ENCODE data around the gene FBXO4.
"Not testable (repeated sequence)": the region's sequence is repeated elsewhere in the genome, so short reads cannot be mapped to it uniquely, and the experiment has no call there.

FBXO4 gene

DNA sequence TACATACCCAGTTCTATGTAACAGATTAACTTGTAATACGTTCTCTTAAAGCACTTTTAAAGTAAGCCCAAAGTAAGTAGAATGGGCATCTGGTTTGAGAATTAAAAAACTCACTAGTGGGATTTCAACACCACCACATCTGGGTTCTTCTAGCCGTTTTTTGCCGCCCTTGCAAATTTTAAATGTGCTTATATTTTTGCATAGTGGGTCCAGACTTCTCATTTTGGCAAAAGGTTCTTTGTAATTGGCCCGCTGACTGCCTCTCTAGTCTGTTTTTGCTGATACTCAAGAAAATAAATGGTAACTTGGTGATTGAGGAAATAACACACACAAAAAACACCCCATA, 582 bp upstream of the FBXO4 start:
- no peak for DNase-seq

- peak; percentile 70 for DNase-seq
Measured at GRCh38 chr5:41925555-41925951, 472 bp downstream of the FBXO4 start.

DNA sequence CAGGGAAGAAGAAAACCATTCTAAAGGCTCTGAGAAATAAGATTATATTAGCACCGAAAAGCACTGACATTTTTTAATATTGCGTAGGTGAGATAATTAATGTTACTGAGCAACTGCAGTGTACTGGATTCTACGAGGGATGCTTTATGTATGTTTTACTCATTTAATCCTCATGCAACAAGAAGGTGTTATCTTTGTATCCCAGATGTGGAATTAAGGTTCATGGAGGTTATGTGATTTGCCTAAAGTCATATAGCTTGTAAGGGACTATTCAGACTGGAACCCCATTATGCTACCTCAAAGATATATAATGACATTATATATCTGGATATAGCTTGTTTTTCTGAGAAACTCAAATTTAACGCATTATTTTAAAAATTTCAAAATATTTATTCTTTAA, 2.5 kb downstream of the FBXO4 start:
- DNase-seq = no peak

DNA sequence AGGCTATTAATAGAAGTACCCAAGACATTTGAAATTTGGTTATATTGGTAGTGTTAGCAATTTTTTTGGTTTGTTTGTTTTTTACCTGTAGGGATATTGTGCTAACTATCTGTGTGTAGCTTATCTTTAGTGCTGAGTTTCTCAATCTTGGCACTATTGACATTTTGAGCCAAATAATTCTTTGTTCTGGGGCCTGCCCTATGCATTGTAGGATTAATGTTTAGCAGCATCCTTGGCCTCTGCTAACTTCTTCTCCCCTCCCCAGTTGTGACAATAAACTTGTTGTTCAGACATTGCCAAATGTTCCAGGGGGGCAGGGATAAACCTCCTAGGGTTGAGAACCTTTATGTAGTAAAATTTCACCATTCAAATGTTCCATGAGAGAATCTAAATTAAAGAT, 4.0 kb downstream of the FBXO4 start:
- no peak for DNase-seq

- no peak for DNase-seq
Measured at GRCh38 chr5:41932770-41933169, 7.7 kb downstream of the FBXO4 start.

- no peak for DNase-seq
Measured at GRCh38 chr5:41935544-41935943, 10.5 kb downstream of the FBXO4 start.

DNA sequence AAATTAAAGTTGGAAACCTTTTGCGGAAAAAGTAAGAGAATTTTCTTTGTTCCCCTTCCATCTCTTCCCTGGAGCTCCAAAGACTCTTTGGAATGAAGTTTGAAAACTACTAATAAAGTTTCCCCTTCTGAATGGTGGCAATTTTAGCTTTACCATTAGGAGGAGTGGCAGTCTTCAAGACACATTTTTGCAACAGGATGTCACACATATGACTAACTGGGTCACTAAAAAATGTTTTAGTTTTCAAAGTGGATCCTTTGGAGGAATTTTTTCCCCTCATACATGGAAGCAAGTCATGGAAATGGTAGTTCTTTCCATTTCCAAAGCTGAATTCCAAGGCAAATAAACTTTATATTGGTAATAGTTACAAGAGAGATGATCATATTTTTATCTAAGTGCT, 15.6 kb downstream of the FBXO4 start:
- no peak for DNase-seq

- DNase-seq = not testable (repeated sequence)
Measured at GRCh38 chr5:41945332-41945955, 20.4 kb downstream of the FBXO4 start.

DNA sequence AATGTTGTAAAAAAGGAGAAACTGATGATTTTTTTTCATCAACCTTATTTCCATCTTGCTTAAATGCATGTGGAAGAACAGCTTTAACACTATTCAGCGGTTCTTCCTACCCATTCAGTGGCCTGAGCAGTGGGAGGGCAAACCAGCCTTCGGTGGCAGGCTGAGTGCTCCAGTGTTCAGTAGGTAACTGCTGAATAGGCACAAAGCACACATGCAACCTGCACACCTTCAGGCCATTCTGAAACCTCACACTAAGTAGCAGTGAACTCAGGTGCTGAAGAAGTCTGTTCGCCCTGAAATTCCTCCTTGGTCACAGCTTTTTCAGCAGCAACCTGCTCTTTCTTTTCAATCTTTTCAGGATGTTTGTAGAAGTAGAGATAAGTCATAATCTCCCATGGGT, 26.1 kb downstream of the FBXO4 start:
- DNase-seq = no peak

- no peak for DNase-seq
Measured at GRCh38 chr5:41954286-41954685, 29.2 kb downstream of the FBXO4 start.

DNA sequence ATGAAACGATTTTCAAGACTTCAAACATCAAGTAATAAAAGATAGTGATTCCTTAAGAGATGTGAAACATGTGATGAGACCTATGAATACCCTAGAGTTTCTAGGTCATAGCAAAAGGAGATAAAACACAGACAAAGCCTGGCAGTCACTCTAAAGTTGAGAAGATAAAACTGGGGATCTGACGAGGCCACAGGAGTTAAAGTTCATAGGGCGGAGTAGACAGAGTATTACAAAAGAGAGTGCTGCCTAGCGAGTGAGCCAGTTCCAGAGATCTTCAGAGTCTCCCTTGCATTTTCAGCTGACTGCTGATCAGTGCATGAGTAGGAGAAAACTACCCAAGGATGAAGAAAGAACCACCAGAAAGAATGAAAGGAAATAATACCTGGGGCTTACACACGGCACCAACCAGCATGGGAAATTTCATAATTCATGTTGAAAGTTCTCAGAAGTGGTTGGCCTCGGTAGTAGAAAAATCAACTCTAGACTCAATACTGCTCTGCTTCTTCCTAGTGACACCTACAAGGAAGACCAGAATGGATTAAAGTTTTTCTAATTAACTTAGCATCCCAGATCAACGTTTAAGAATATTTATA, 30.4 kb downstream of the FBXO4 start:
- DNase-seq = no peak

GRCh38 chr5:41956943-41957342, 31.9 kb downstream of the FBXO4 start:
- DNase-seq = no peak

DNA sequence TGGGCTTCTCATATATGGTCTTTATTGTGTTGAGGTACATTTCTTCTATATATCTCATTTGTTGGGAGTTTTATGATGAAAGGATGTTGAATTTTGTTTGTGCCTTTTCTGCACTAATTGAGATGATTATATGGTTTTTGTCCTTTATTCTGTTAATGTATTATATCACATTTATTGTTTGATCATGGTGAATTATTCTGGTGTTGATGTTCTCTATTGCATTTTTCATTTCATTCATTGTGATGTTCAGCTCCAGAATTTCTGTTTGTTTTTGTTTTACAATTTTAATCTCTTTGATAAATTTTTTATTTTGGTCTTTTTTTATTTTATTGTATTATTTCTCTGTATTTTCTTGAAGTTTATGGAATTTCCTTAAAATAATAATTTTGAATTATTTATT, 35.4 kb downstream of the FBXO4 start:
- DNase-seq = no peak

- no peak for DNase-seq
Measured at GRCh38 chr5:41961736-41962135, 36.7 kb downstream of the FBXO4 start.

DNA sequence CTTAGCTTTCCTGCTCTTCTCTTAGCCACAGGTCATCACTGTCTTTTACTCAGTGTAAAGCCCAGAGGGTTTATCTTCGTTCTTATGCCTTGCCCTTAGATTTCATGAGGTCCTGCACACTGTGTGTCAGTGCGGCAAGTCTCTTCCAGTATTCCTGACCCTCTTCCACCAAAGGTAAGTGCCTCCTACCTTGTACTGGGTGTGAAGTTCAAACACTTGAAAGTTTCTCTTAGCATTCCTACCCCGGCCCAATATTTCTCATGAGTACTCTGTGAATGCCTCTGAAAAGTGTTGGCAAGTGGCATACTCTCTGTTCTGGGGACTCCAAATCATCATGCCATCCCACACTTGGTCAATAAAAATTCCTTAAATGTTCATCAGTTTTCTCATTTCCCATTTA, 37.4 kb downstream of the FBXO4 start:
- DNase-seq = no peak

DNA sequence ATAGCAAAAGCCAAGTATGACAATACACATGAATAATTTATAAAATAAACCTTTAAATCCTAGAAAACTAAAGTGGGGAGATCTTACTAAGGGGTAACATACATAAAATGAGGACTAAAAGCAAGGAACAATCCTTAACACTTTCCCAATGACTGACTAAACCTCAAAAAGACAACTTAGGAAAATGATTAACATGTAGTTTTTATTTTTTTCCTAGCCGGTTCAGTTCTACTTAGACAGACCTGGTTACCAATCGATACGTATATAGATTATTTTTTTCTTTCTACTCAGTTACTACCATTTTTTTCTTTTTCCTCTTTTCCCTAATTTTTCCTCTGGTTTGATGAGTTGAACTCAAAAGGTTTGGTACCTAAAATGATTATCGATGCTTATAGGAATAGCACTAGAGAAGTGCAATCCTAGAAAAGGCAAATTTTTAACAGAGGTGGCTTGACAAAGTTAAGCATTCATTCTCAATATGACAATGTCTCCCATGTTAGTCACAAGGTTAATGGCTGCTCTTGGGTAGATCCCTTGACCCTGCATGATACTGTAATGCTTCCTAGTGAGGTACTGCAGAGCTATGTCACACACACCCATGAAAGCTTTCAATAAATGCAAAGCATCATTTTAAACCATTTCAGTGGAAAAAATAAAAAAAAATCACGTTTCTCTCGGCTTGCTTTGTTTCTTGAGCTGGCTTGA, 41.5 kb downstream of the FBXO4 start:
- DNase-seq = no peak

- DNase-seq = no peak
Measured at GRCh38 chr5:41967401-41967800, 42.3 kb downstream of the FBXO4 start.

DNA sequence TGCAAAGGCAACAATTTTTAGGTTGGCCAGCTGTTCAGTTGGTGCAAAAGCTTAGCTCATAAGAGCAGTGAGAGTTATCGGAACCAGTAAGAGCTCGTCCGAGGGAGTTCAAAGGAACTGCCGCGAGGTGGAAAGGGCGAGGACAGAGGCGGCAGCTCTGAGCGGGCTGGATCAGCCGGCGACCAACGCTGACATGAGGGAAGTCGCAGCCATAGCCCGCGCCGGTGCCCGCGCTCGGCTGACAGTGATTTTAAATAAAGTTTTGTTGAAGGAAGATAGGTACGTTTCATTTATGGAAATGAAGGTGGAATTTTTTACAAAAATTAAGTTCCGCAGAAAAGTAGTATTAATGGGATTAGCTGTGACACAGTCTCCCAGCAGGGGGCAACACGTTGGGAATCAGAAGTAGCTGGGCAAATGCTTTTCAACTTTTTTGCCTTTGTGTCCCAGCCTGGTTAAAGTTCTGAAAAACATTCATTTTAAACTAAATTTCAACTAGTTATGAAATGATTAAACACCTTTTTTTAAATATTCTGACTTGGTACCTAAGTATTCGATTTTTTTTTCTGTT, 43.2 kb downstream of the FBXO4 start:
- no peak for DNase-seq

DNA sequence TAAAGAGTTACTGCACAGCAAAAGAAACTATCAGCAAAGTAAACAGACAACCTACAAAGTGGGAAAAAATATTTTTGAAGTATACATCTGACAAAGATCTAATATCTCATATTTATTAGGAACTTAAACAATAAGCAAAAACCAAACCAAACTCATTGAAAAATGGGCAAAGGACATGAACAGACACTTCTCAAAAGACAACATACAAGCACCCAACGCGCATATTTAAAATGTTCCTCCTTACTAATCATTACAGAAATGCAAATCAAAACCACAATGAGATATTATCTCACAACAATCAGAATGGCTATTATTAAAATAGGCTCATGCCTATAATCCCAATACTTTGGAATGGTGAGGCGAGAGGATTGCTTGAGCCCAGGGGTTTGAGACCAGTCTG, 48.0 kb downstream of the FBXO4 start:
- no peak for DNase-seq

- no peak for DNase-seq
Measured at GRCh38 chr5:41973887-41974286, 48.8 kb downstream of the FBXO4 start.

GRCh38 chr5:41978676-41979075, 53.6 kb downstream of the FBXO4 start:
- DNase-seq = no peak

- no peak for DNase-seq
Measured at GRCh38 chr5:41980396-41980795, 55.3 kb downstream of the FBXO4 start.

GRCh38 chr5:41980870-41981269, 55.8 kb downstream of the FBXO4 start:
- no peak for DNase-seq

GRCh38 chr5:41982858-41983257, 57.8 kb downstream of the FBXO4 start:
- DNase-seq = not testable (repeated sequence)
